ENCODE results near the gene DENND2C. TPM values are rescaled to one million over a fixed set of nuclear protein-coding genes. Genes with fewer than 3 reads are reported as not detected.

Gene DENND2C
- total and polyA plus RNA-seq, 2 donors (not counting 1 experiment from before 2014, with no cell fraction given) = 1.3 to 1.7 TPM

GRCh38 chr1:114536043-114536442 is 133.8 kb downstream of the DENND2C start:
- H3K9ac ChIP-seq (ENCODE audit: insufficient read depth, low read length) = no peak overlapping the region
- H3K79me2 ChIP-seq (ENCODE audit: control insufficient read depth, insufficient read depth, low read length) = no peaks in the 10 kb centered on the region
- no peak overlapping the region for H2AFZ ChIP-seq (ENCODE audit: low read length)
- H3K9me3 ChIP-seq (ENCODE audit: control insufficient read depth, insufficient read depth, low read depth, low read length) = no peaks in the 10 kb centered on the region
- H3K4me3 ChIP-seq (replicated peaks in 1 of 4; ENCODE audit: control extremely low read depth in 1 of 4, insufficient read depth in 1 of 4, low read depth in 3 of 4, low read length in 4 of 4) = no peak overlapping the region
- no peak for TF ChIP-seq EZH2 (IDR thresholded peaks at IDR 0.05; ENCODE audit: low read length, missing control alignments)
- no peak for TF ChIP-seq CTCF (conservative IDR thresholded peaks at IDR 0.05 in 1 of 2, IDR thresholded peaks at IDR 0.05 in 1 of 2; ENCODE audit: low read depth in 1 of 2, low read length in 2 of 2)
- H4K20me1 ChIP-seq (ENCODE audit: control insufficient read depth, extremely low read depth, insufficient read depth, low read length) = no peaks in the 10 kb centered on the region
- no peaks in the 10 kb centered on the region for H3K4me1 ChIP-seq (ENCODE audit: control insufficient read depth, extremely low read depth, insufficient read depth, low read length)
- no peaks in the 10 kb centered on the region for H3K27me3 ChIP-seq (ENCODE audit: control insufficient read depth, insufficient read depth, low read length)
- H3K36me3 ChIP-seq (ENCODE audit: control insufficient read depth, insufficient read depth, low read length) = no peaks in the 10 kb centered on the region
- no peak for DNase-seq (ENCODE audit: low read depth in 2 of 2)
- H3K4me2 ChIP-seq (ENCODE audit: extremely low read depth, insufficient read depth, low read length) = no peak overlapping the region
- H3K27ac ChIP-seq (ENCODE audit: insufficient read depth, low read length) = no peak overlapping the region

- no peaks in the 10 kb centered on the region for H3K79me2 ChIP-seq (ENCODE audit: control insufficient read depth, insufficient read depth, low read length)
- no peaks in the 10 kb centered on the region for H3K27me3 ChIP-seq (ENCODE audit: control insufficient read depth, insufficient read depth, low read length)
- no peak overlapping the region for H3K4me3 ChIP-seq (replicated peaks in 1 of 4; ENCODE audit: control extremely low read depth in 1 of 4, insufficient read depth in 1 of 4, low read depth in 3 of 4, low read length in 4 of 4)
- H3K9me3 ChIP-seq (ENCODE audit: control insufficient read depth, insufficient read depth, low read depth, low read length) = no peaks in the 10 kb centered on the region
- H3K9ac ChIP-seq (ENCODE audit: insufficient read depth, low read length) = no peak overlapping the region
- no peak overlapping the region for H3K27ac ChIP-seq (ENCODE audit: insufficient read depth, low read length)
- H3K4me2 ChIP-seq (ENCODE audit: extremely low read depth, insufficient read depth, low read length) = no peak overlapping the region
- no peaks in the 10 kb centered on the region for H3K36me3 ChIP-seq (ENCODE audit: control insufficient read depth, insufficient read depth, low read length)
- TF ChIP-seq EZH2 (IDR thresholded peaks at IDR 0.05; ENCODE audit: low read length, missing control alignments) = no peak
- no peak for TF ChIP-seq CTCF (conservative IDR thresholded peaks at IDR 0.05 in 1 of 2, IDR thresholded peaks at IDR 0.05 in 1 of 2; ENCODE audit: low read depth in 1 of 2, low read length in 2 of 2)
- no peaks in the 10 kb centered on the region for H3K4me1 ChIP-seq (ENCODE audit: control insufficient read depth, extremely low read depth, insufficient read depth, low read length)
- no peak overlapping the region for H2AFZ ChIP-seq (ENCODE audit: low read length)
- H4K20me1 ChIP-seq (ENCODE audit: control insufficient read depth, extremely low read depth, insufficient read depth, low read length) = no peaks in the 10 kb centered on the region
- no peak for DNase-seq (ENCODE audit: low read depth in 2 of 2)
These were observed 134.4 kb downstream of the DENND2C start for GRCh38 chr1:114535401-114535800.

Other genes starting within 250 kb of the DENND2C start
- gene TRIM33, start 158.8 kb downstream of the DENND2C start, total RNA-seq = 19.3 and 21.5 TPM in 2 replicates
- gene TRIM33, start 158.8 kb downstream of the DENND2C start, polyA plus RNA-seq = 16.2 and 17.8 TPM in 2 replicates
- 45.4 and 49.8 TPM in 2 replicates for gene BCAS2, start 88.4 kb downstream of the DENND2C start, total RNA-seq
- gene BCAS2, start 88.4 kb downstream of the DENND2C start, polyA plus RNA-seq = 41.3 and 45.7 TPM in 2 replicates
- not detected in 2 replicates for gene AMPD1, start 25.5 kb upstream of the DENND2C start, total RNA-seq
- gene AMPD1, start 25.5 kb upstream of the DENND2C start, polyA plus RNA-seq = not detected in 2 replicates
- 29.5 and 31.0 TPM in 2 replicates for gene NRAS, start 46.7 kb upstream of the DENND2C start, total RNA-seq
- gene NRAS, start 46.7 kb upstream of the DENND2C start, polyA plus RNA-seq = 62.3 and 71.8 TPM in 2 replicates
- gene CSDE1, start 87.9 kb upstream of the DENND2C start, total RNA-seq = 915 and 1,392 TPM in 2 replicates
- gene CSDE1, start 87.9 kb upstream of the DENND2C start, polyA plus RNA-seq = 332 and 374 TPM in 2 replicates
- gene SIKE1, start 110.6 kb upstream of the DENND2C start, total RNA-seq = 69.5 and 87.8 TPM in 2 replicates
- 31.2 and 48.8 TPM in 2 replicates for gene SIKE1, start 110.6 kb upstream of the DENND2C start, polyA plus RNA-seq
- gene SYCP1, start 184.8 kb upstream of the DENND2C start, total RNA-seq = not detected in 2 replicates
- not detected in 2 replicates for gene SYCP1, start 184.8 kb upstream of the DENND2C start, polyA plus RNA-seq